Left ventricle myocardium inferior (tissue), 1 donor: ENCODE results near the gene HLF. TPM values are rescaled to one million over a fixed set of nuclear protein-coding genes. Genes with fewer than 3 reads are reported as not detected.

ENCODE experiments used
- DNase-seq: peaks from one replicate; pipeline ENCODE4 v3.0.0-alpha.2; 2020
- H3K27ac ChIP-seq: fragments of 200-600 bp; replicated peaks from 2 replicates; pipeline ENCODE4 v1.8.0; 2021
- H3K27me3 ChIP-seq: fragments of 200-600 bp; 2 replicates; pipeline ENCODE4 v1.8.0; 2021; ENCODE audit warnings: low read depth
- H3K36me3 ChIP-seq: fragments of 200-600 bp; 2 replicates; pipeline ENCODE4 v1.8.0; 2021
- H3K4me1 ChIP-seq: fragments of 200-600 bp; 2 replicates; pipeline ENCODE4 v1.8.0; 2021
- H3K4me3 ChIP-seq: fragments of 200-600 bp; 2 replicates; pipeline ENCODE4 v1.8.0; 2021; ENCODE audit warnings: mild to moderate bottlenecking, moderate library complexity
- H3K9me3 ChIP-seq: fragments of 200-600 bp; replicated peaks from 2 replicates; pipeline ENCODE4 v1.8.0; 2021
- intact Hi-C: fragments of 100-400 bp; cut with micrococcal nuclease; formaldehyde crosslinking; loops from one replicate; pipeline ENCODE4 v1.11.0; 2022
- total RNA-seq: library from RNA; stranded (reverse); fragmentation: NEBNext Ultra II Directional; extraction: Animal tissue kit (Norgen Biotek cat#: 25700); gene quantifications from one replicate; pipeline ENCODE4 v1.2.1, GENCODE V29; 2021
- TF ChIP-seq, protein P1 (sequence below): fragments of 200-600 bp; IDR thresholded peaks from 2 replicates; pipeline ENCODE4 v1.8.0; 2021; ENCODE audit warnings: antibody characterized with exemption, mild to moderate bottlenecking, borderline replicate concordance
- donor health status: DM: no; HTN: yes; CAD: no; lungs with severe emphysema.

HLF gene
- total RNA-seq, 1 donor from 2014 or later: 22.6 TPM

DNA sequence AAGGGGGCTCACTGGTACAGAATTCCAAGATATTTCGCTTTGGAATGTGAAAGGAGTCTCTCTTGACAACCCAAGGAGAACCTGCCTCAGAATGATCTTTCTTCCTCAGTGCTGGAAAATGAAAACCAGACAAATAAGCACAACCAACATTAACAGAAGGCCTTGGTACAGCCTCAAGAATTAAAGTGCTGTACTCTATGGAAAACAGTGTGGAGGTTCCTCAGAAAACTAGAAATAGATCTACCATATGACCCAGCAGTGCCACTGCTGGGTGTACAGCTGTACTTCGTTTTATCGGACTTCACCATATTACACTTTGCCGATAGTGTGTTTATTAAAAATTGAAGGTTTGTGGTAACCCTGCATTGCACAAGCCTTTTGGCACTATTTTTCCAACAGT lies 25.2 kb downstream of the HLF start:
- peaks cover 67% of the 10 kb centered on the region for H3K4me1 ChIP-seq
- H3K36me3 ChIP-seq: peaks cover 9% of the 10 kb centered on the region
- H3K9me3 ChIP-seq: peaks cover 7% of the 10 kb centered on the region
- H3K4me3 ChIP-seq: no peak overlapping the region
- TF ChIP-seq, protein P1, sequence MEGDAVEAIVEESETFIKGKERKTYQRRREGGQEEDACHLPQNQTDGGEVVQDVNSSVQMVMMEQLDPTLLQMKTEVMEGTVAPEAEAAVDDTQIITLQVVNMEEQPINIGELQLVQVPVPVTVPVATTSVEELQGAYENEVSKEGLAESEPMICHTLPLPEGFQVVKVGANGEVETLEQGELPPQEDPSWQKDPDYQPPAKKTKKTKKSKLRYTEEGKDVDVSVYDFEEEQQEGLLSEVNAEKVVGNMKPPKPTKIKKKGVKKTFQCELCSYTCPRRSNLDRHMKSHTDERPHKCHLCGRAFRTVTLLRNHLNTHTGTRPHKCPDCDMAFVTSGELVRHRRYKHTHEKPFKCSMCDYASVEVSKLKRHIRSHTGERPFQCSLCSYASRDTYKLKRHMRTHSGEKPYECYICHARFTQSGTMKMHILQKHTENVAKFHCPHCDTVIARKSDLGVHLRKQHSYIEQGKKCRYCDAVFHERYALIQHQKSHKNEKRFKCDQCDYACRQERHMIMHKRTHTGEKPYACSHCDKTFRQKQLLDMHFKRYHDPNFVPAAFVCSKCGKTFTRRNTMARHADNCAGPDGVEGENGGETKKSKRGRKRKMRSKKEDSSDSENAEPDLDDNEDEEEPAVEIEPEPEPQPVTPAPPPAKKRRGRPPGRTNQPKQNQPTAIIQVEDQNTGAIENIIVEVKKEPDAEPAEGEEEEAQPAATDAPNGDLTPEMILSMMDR: no peak
- H3K27me3 ChIP-seq: no peaks in the 10 kb centered on the region
- intact Hi-C loops: no loop called here
- H3K27ac ChIP-seq: peak overlapping the region; percentile 96
- no peak for DNase-seq

DNA sequence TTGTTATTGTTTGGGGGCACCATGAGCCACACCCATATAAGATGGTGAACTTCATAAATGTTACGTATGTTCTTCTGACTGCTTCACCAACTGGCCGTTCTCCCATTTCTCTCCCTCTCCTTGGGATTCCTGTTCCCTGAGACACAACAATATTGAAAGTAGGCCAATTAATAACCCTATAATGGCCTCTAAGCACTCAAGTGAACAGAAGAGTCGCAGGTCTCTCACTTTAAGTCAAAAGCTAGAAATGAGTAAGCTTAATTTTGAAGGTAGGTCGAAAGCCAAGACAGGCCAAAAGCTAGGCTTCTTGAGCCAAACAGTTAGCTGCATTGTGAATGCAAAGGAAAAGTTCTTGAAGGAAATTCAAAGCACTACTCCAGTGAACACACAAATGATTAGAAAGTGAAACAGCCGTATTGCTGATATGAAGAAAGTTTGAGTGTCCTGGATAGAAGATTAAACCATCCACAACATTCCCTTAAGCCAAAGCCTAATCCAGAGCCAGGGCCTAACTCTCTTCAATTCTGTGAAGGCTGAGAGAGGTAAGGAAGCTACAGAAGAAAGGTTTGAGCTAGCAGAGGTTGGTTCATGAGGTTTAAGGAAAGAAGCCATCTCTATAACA lies 25.8 kb downstream of the HLF start:
- peaks cover 67% of the 10 kb centered on the region for H3K4me1 ChIP-seq
- peaks cover 7% of the 10 kb centered on the region for H3K9me3 ChIP-seq
- no peak overlapping the region for H3K4me3 ChIP-seq
- no peak for DNase-seq
- H3K27me3 ChIP-seq: no peaks in the 10 kb centered on the region
- intact Hi-C loops: no loop called here
- H3K27ac ChIP-seq: peak overlapping the region; percentile 96
- peaks cover 9% of the 10 kb centered on the region for H3K36me3 ChIP-seq
- TF ChIP-seq, protein P1: no peak

DNA sequence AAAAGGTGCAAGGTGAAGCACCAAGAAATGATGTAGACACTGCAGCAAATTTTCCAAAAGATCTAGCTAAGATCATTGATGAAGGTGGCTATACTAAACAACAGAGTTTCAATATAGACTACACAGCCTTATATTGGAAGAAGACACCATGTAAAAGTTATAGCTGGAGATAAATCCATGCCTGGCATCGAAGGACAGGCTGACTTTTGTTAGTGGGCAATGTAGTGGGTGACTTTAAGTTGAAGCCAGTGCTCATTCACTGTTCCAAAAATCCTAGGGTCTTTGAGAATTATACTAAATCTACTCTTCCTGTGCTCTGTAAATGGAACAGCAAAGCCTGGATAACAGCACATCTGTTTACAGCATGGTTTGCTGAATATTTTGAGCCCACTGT lies 26.4 kb downstream of the HLF start:
- peak overlapping the region; percentile 96 for H3K27ac ChIP-seq
- H3K9me3 ChIP-seq: peaks cover 7% of the 10 kb centered on the region
- no peaks in the 10 kb centered on the region for H3K27me3 ChIP-seq
- no peak overlapping the region for H3K4me3 ChIP-seq
- intact Hi-C loops: no loop called here
- TF ChIP-seq, protein P1: no peak
- H3K4me1 ChIP-seq: peaks cover 67% of the 10 kb centered on the region
- DNase-seq: no peak
- H3K36me3 ChIP-seq: peaks cover 9% of the 10 kb centered on the region

DNA sequence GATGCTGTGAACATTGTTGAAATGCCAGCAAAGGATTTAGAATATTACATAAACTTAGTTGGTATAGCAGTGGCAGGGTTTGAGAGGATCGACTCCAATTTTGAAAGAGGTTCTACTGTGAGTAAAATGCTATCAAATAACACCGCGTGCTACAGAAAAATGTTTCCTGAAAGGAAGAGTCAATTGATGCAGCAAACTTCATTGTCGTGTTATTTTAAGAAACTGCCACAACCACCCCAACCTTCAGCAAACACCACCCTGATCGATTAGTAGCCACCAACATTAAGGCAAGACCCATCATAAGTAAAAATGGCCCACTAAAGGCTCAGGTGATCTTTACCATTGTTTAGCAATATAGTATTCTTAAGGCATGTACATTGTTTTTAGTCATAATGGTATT lies 27.3 kb downstream of the HLF start:
- DNase-seq: no peak
- peaks cover 58% of the 10 kb centered on the region for H3K4me1 ChIP-seq
- H3K36me3 ChIP-seq: peaks cover 9% of the 10 kb centered on the region
- H3K27ac ChIP-seq: no peak overlapping the region
- TF ChIP-seq, protein P1: no peak
- H3K4me3 ChIP-seq: no peak overlapping the region
- no peaks in the 10 kb centered on the region for H3K27me3 ChIP-seq
- H3K9me3 ChIP-seq: peaks cover 7% of the 10 kb centered on the region
- intact Hi-C loops: no loop called here

DNA sequence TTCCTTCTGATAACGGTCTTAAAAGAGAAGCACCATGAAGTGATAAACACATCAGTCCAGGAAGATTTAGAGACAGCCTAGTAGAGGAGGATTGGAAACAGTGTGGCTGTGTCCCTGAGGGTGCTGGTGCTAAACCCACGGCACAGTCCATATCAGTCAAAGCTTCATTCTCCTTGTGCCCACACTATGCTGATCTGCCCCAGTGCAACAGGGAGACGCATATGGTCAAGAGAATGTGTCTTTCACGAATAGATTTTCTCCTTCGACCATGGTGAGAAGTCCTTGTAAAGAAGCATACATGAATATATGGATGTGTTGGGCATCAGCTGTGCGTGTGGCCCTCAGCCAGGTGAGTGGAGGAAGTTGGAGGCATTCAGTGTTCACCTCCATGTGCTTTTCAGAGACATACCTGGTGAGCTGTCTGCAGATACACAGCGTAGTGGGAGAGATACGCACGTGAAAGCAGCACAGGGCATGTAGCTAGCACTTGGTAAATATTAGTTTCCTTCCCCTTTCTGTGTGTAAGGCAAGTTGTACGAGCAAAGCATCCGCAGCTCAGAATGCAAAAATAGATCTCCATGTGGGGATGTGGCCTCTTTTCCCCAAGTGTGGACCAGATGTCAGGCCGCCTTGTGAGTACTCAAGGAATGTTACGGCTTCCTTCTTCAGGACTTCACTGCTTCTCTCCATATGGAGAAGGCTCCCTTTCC lies 29.4 kb downstream of the HLF start:
- intact Hi-C loops: no loop called here
- DNase-seq: no peak
- H3K4me3 ChIP-seq: no peak overlapping the region

More for the DNA sequence above, 29.4 kb downstream of the HLF start:
- H3K36me3 ChIP-seq: peaks cover 9% of the 10 kb centered on the region
- H3K4me1 ChIP-seq: peaks cover 41% of the 10 kb centered on the region
- TF ChIP-seq, protein P1: no peak
- peaks cover 7% of the 10 kb centered on the region for H3K9me3 ChIP-seq
- H3K27me3 ChIP-seq: no peaks in the 10 kb centered on the region
- H3K27ac ChIP-seq: peak overlapping the region; percentile 76
